Pulmonary artery endothelial cell (primary cell): ENCODE results near the gene INSRR. TPM values are rescaled to one million over a fixed set of nuclear protein-coding genes. Genes with fewer than 3 reads are reported as not detected.

Experiments
- DNase-seq: peaks from one replicate; pipeline ENCODE4 v3.0.0-alpha.2; 2011; ENCODE audit warnings: low read depth, low spot score
- total RNA-seq: library from RNA; depleted of rRNA; stranded (reverse); fragments of >200 nt; gene quantifications from 2 replicates; pipeline ENCODE4 v1.2.3, GENCODE V29; 2014

INSRR gene
- not detected in 2 replicates for total RNA-seq

- DNase-seq: no peak
These were observed at the start of gene INSRR for GRCh38 chr1:156858959-156859522. Gene INSRR (minus strand): TSS chr1:156859117. CDS start chr1:156858621, 496 bp downstream.

- DNase-seq: no peak
These were observed 49.6 kb upstream of the INSRR start for GRCh38 chr1:156908541-156908940.

GRCh38 chr1:156906206-156906906 lies 47.4 kb upstream of the INSRR start:
- no peak for DNase-seq

DNA sequence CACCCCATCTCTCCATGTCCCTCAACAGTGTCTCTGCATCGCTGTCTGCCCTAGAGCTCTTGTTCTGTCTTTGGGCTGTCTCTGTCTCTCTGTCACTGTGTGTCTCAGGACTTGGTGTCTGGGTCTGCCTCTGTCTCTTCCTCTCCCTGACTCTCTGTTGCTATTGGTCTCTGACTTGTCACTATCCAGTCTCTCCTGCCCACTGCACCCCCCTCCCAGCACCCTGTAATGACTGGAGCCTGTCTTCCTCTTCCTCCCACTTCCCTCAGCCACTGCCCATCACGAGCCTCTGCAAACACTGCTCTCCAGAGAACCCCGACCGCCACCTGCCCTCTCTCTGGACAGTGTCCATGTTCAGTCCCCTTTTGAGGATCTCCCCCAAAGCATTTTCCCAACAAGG lies 46.7 kb upstream of the INSRR start:
- DNase-seq: no peak

DNA sequence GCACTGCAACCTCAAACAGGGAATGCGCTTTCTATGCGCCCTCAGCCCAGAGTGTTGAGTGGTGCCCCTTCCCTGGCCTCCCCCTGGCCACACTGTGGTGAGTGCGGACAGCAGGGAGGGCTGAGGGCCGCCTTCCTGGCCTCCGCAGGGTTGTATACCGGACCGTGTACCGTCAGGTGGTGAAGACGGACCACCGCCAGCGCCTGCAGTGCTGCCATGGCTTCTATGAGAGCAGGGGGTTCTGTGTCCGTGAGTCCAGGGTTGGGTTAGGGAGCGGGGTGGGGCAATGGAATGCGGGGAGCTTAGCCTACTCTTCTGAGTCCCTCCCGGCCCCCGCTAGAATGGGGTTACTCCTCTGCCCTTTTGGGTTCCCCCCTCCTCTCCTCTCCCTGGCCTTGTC lies 46.3 kb upstream of the INSRR start:
- no peak for DNase-seq

GRCh38 chr1:156904187-156904959 lies 45.5 kb upstream of the INSRR start:
- DNase-seq: no peak

DNA sequence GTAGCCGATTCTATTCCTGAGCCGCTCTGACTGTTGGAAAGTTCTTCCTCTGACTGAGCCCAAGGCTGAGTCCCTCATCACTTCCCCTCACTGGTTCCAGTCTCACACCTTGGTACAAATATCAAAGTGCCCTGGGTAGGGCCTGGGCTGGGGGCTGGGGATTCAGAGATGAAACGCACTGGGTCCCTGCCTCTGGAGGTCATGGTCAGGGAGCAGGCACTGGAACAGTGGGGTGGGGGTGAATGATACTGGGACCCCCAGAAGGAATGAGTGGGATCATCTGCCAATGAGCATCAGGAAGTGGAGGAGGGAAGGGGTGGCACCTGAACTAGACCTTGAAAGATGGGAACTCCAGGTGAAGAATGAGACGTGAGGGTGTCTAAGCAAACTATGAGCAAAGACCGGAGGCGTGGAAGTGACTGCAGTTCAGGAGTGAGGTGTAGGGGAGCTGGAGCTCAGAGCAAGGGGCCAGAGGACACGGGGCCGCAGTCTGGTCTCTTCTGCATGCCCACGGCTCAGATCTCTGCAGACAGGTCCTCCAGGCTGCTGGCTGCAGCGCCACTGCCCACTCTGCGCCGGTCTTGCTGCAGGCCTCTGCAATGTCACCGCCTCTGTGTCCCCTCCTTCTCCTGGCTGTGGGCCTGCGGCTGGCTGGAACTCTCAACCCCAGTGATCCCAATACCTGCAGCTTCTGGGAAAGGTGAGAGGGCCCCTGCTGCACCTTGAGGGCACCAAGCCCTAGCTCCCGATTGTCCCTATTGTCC lies 44.6 kb upstream of the INSRR start:
- no peak for DNase-seq

GRCh38 chr1:156901966-156902915 lies 43.3 kb upstream of the INSRR start:
- no peak for DNase-seq

GRCh38 chr1:156901590-156901900 lies 42.6 kb upstream of the INSRR start:
- DNase-seq: no peak

DNA sequence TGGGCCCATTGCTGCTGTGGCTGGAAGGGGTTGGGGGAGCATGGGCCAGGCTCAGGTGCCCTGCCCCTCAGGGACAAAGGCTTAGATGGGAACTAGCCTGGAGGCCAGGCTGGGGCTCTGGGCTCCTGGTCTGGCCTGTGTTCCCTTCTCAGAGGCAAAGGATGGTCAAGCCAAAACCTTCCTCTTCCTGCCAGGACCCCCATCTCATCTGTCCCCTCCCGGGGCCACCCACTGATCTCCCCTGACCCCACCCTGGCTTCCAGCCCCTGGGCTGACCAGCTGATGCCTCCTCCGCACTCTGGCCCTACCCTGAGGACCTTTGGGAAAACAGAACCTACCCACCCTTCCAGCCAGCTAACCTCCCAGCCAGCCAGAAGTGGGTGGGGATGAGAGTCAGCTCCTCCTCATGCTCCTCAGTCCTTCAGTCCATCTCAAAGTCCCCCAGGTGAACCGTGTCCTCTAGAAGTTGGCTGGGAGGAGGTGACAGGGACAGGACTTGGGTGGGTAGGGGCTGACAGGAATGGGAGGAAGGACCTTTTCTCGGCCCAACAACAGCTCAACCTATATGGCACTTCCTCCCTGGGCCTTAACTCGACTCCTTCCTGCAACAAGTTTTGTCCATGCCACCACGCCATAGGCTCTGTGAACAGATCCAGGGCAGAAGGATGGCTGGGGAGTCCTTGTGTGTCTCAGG lies 42.1 kb upstream of the INSRR start:
- DNase-seq: no peak

GRCh38 chr1:156899956-156900718 lies 41.2 kb upstream of the INSRR start:
- DNase-seq: no peak

DNA sequence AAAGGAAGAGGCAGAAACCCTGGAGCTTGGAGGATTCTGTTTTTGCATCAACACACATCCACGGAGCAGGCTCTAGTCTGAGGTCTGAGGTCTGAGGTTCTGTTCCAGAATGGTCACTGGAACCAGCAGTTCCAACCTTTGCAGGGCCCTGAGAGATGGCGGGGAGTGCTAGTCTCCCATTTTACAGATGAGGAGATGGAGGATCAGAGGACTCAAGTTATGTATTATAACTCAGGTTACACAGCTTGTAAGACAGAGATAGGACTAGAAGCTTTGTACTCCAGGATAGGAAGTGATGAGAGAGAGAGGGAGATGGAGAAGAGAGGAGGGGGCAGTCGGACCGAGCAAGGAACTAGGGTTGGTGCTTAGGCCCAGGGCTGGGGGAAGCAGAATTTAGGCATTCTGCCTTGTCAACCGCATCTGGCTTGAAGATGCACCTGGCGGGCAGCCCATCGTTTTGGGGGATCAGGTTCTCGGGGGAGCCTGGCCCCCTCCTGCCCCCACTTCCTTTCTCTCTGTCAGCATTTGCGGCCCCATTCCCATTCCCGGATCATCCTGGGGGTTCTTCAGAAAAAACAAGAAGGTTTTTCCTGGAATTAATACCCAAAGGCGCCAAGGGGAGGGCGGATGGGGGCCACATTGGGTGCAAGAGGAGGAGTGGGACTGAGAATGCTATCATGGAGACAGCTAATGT lies 40.2 kb upstream of the INSRR start:
- no peak for DNase-seq

DNA sequence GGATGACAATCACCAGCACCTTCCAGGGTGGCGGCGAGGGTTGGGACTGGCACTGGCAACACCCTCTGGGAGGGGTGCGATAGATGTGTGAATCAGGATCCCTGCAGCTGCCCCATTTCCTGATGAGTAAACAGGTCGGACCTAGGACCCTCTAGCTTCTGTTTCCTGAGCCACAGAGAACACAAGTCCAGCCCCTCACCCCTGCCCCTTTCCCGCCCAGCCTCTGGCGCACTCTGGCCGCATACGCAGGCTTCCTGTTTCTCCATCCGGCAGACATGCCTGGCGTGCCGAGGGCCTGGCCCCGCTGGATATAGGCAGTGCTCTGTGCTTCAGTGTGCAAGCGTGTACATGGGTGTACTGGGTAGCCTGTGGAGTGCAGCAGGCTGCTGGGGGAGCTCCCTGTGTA lies 39.2 kb upstream of the INSRR start:
- DNase-seq: peak; percentile 93

DNA sequence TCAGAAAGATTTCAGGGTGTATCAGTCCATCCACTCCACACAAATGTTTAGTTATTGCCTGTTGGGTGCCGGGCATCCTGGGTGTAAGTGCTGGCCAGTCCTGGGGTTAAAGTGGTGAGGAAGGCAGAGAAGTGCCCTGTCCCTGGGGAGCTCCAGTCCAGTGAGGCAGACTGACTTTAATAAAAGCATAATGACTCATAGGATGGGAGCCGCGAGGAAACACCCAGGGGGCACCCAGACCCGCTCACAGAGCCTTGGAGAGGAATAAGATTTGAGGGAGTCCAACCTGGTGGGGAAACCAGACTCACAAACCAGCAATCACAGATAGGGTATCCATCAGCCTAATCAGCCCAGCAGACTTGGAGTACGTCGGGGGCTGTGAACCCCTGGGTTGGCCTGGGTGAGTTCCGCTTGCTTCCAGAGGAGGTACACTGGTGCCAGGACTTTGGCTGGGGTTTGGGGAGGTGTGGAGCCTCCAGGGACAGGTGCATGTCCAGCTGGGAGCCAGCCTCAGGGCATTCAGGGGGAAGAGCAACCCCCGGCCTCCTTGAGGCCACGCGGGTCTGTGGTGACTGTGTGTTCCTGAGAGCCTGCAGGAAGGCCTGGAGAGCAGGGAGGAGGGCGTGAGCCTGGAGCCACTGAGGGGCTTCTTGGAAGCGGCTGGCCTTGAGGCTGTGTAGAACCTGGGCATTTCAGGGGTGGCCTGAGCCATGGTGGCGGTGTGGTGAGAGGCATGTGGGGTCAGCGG lies 38.3 kb upstream of the INSRR start:
- no peak for DNase-seq

DNA sequence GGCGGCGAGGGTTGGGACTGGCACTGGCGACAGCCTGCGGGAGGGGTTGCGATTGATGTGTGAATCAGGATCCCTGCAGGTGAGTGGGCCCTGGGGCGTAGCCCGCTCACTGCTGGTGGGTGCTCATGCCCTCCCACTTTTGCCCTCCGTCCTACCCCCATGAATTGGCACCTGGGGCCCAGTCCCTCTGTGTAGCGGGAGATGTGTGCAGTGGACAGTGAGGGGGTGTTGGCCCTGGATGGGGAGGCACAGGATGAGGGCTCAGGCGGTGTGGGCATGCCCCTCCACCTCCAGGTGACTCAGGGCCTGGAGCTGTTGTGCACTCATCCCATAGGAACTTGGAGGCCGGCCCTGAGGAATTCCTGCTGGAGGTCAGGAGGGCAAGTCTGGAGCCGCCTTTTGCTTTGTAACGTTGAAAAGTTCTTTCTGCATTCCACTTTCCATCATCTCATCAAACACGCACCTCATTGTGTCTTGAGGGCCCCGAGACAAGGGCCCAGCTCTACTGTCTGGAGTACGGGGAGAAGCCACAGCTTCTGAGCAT lies 37.6 kb upstream of the INSRR start:
- DNase-seq: peak; percentile 79

DNA sequence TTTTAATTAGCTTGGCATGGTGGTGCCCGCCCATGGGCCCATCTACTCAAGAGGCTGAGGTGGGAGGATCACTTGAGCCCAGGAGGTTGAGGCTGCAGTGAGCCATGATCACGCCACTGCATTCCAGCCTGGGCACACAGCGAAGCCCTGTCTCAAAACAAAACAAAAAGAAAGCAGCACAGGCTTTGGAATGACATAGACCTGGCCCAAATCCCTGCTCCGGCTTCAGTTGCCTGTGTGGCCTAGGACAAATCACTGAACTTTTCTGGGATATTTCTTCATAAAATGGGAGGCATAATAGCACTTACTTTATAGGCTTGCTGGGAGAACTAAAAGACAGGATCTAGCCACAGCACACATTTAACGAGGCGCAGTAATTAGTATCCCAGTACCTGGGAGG lies 37.0 kb upstream of the INSRR start:
- no peak for DNase-seq

GRCh38 chr1:156895455-156895812 lies 36.5 kb upstream of the INSRR start:
- DNase-seq: no peak
